ENCODE measurements around the gene RUSC1.

Gene RUSC1

DNA sequence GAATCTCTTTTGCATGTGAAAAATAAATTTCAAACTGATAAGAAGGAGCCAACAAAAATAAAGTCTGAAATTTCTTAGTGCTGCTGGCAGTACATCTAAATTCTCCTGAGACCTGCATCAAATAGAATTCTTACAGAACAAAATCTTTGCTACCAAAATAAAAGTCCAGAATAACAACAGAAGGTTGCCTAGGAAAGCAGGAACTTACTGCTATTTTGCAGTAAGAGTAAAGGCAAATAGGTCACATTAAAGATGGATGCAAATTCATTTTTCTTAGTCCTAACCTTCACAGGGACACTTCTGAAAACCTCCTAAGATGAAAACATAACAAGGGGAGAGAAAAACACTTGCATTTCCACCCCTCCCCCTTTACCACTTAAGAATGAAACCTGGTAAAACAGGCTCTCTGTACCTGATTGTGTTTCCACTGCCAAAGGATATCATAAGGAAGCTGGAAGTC lies 59.0 kb downstream of the RUSC1 start:
- no peak overlapping the region for H3K4me3 ChIP-seq

More for the DNA sequence above, 59.0 kb downstream of the RUSC1 start:
- peak overlapping the region in 2 of 21 experiments; percentile 9 to 44 for H3K27ac ChIP-seq

Measured in skin epidermis (tissue), 12 donors.